H9 (cell line): ENCODE data around the gene HSPA12A. TPM values are rescaled to one million over a fixed set of nuclear protein-coding genes. Genes with fewer than 3 reads are reported as not detected.

Experiments
- DNase-seq: peaks from one replicate; pipeline ENCODE4 v3.0.0-alpha.2; 2017
- H2AFZ ChIP-seq: one replicate; pipeline ENCODE4 v1.6.1; 2013; ENCODE audit warnings: mild to moderate bottlenecking, low read length, control low read depth, moderate library complexity
- H2AK5ac ChIP-seq: 2 replicates; pipeline ENCODE4 v1.6.1; 2013; ENCODE audit warnings: low read length, control low read depth, mixed read lengths; ENCODE audit not compliant: insufficient read length
- H2BK120ac ChIP-seq: one replicate; pipeline ENCODE4 v1.6.1; 2013; ENCODE audit warnings: low read depth, mild to moderate bottlenecking, low read length, control low read depth, inconsistent platforms; ENCODE audit not compliant: poor library complexity, severe bottlenecking
- H2BK12ac ChIP-seq: 2 replicates; pipeline ENCODE4 v1.6.1; 2013; ENCODE audit warnings: low read length, control low read depth, mixed read lengths, low read depth; ENCODE audit not compliant: insufficient read length
- H2BK15ac ChIP-seq: 2 replicates; pipeline ENCODE4 v1.6.1; 2013; ENCODE audit warnings: low read depth, low read length, control low read depth
- H2BK20ac ChIP-seq: one replicate; pipeline ENCODE4 v1.6.1; 2013; ENCODE audit warnings: low read depth, mild to moderate bottlenecking, low read length, control low read depth, inconsistent platforms; ENCODE audit not compliant: poor library complexity, severe bottlenecking
- H2BK5ac ChIP-seq: 2 replicates; pipeline ENCODE4 v1.6.1; 2013; ENCODE audit warnings: low read length, control low read depth, mixed read lengths; ENCODE audit not compliant: insufficient read length
- H3K14ac ChIP-seq: 2 replicates; pipeline ENCODE4 v1.6.1; 2013; ENCODE audit warnings: low read length, control low read depth; ENCODE audit not compliant: insufficient read depth
- H3K18ac ChIP-seq: 2 replicates; pipeline ENCODE4 v1.6.1; 2013; ENCODE audit warnings: low read depth, mild to moderate bottlenecking, mixed read lengths, low read length, control low read depth; ENCODE audit not compliant: insufficient read length
- H3K23ac ChIP-seq: 2 replicates; pipeline ENCODE4 v1.6.1; 2013; ENCODE audit warnings: low read length, control low read depth, mixed read lengths, low read depth; ENCODE audit not compliant: insufficient read length
- H3K23me2 ChIP-seq: 2 replicates; pipeline ENCODE4 v1.6.1; 2013; ENCODE audit warnings: low read depth, mild to moderate bottlenecking, mixed read lengths, low read length, control low read depth; ENCODE audit not compliant: insufficient read length, poor library complexity, severe bottlenecking
- H3K27ac ChIP-seq: 2 replicates; pipeline ENCODE4 v1.5.1; 2013; ENCODE audit warnings: low read length, control low read depth, mixed read lengths, low read depth; ENCODE audit not compliant: insufficient read length
- H3K27me3 ChIP-seq: 2 replicates; pipeline ENCODE4 v1.6.1; 2013; ENCODE audit warnings: low read length, control low read depth, inconsistent platforms; ENCODE audit not compliant: insufficient read depth
- H3K4ac ChIP-seq: 2 replicates; pipeline ENCODE4 v1.6.1; 2013; ENCODE audit warnings: low read depth, mild to moderate bottlenecking, control low read depth, inconsistent platforms, low read length, moderate library complexity
- H3K4me1 ChIP-seq: 2 replicates; pipeline ENCODE4 v1.6.1; 2013; ENCODE audit warnings: low read length, control low read depth, inconsistent platforms; ENCODE audit not compliant: insufficient read depth
- H3K4me2 ChIP-seq: 2 replicates; pipeline ENCODE4 v1.6.1; 2013; ENCODE audit warnings: low read length, control low read depth, mixed read lengths; ENCODE audit not compliant: insufficient read length, insufficient read depth
- H3K56ac ChIP-seq: 2 replicates; pipeline ENCODE4 v1.6.1; 2013; ENCODE audit warnings: low read depth, mild to moderate bottlenecking, mixed read lengths, low read length, control low read depth; ENCODE audit not compliant: insufficient read length
- H3K79me1 ChIP-seq: 2 replicates; pipeline ENCODE4 v1.6.1; 2013; ENCODE audit warnings: low read depth, mild to moderate bottlenecking, moderate library complexity, low read length, control low read depth, inconsistent platforms; ENCODE audit not compliant: insufficient read depth, poor library complexity, severe bottlenecking
- H3K79me2 ChIP-seq: 2 replicates; pipeline ENCODE4 v1.6.1; 2013; ENCODE audit warnings: low read length, control low read depth, inconsistent platforms; ENCODE audit not compliant: insufficient read depth
- H3K9ac ChIP-seq: 2 replicates; pipeline ENCODE4 v1.6.1; 2013; ENCODE audit warnings: low read length, control low read depth, mixed read lengths; ENCODE audit not compliant: insufficient read length; ENCODE audit errors: extremely low read depth
- H3K9me3 ChIP-seq: one replicate; pipeline ENCODE4 v1.6.1; 2013; ENCODE audit warnings: low read depth, low read length, inconsistent platforms; ENCODE audit not compliant: control insufficient read depth
- H3T11ph ChIP-seq: one replicate; pipeline ENCODE4 v1.6.1; 2013; ENCODE audit warnings: mild to moderate bottlenecking, low read length, control low read depth, inconsistent platforms
- H4K20me1 ChIP-seq: one replicate; pipeline ENCODE4 v1.6.1; 2013; ENCODE audit not compliant: control insufficient read depth, insufficient read length, insufficient read depth
- H4K5ac ChIP-seq: 2 replicates; pipeline ENCODE4 v1.6.1; 2013; ENCODE audit warnings: low read depth, mild to moderate bottlenecking, mixed read lengths, low read length, control low read depth; ENCODE audit not compliant: insufficient read length
- H4K8ac ChIP-seq: replicated peaks from 2 replicates; pipeline ENCODE4 v1.6.1; 2013; ENCODE audit warnings: low read length, control low read depth, mixed read lengths, low read depth; ENCODE audit not compliant: insufficient read length
- H4K91ac ChIP-seq: 2 replicates; pipeline ENCODE4 v1.6.1; 2013; ENCODE audit warnings: low read depth, mild to moderate bottlenecking, moderate library complexity, mixed read lengths, low read length, control low read depth; ENCODE audit not compliant: insufficient read length
- H3K27ac Mint-ChIP-seq, 3 experiments: 2 replicates in 2 of 3; 3 replicates in 1 of 3; pipeline ENCODE4 v1.8.0; 2020 to 2021; ENCODE audit warnings: mixed read lengths in 3 of 3, mild to moderate bottlenecking in 1 of 3, moderate library complexity in 1 of 3
- H3K27me3 Mint-ChIP-seq: 2 replicates; pipeline ENCODE4 v1.8.0; 2021; ENCODE audit warnings: low read depth, mild to moderate bottlenecking, moderate library complexity, mixed read lengths
- H3K36me3 Mint-ChIP-seq, 3 experiments: 2 replicates in 2 of 3; 3 replicates in 1 of 3; pipeline ENCODE4 v1.8.0; 2020 to 2021; ENCODE audit warnings: low read depth in 3 of 3, mixed read lengths in 3 of 3; ENCODE audit not compliant: insufficient read depth in 1 of 3
- H3K4me1 Mint-ChIP-seq, 2 experiments: 2 replicates each; pipeline ENCODE4 v1.8.0; 2020; ENCODE audit warnings: mixed read lengths in 2 of 2
- H3K4me3 Mint-ChIP-seq, 2 experiments: 2 replicates in 1 of 2; 3 replicates in 1 of 2; pipeline ENCODE4 v1.8.0; 2020 to 2021; ENCODE audit warnings: mild to moderate bottlenecking in 2 of 2, mixed read lengths in 2 of 2, moderate library complexity in 1 of 2
- H3K9me3 Mint-ChIP-seq, 2 experiments: 2 replicates in 1 of 2; 3 replicates in 1 of 2; pipeline ENCODE4 v1.8.0; 2020; ENCODE audit warnings: mild to moderate bottlenecking in 2 of 2, mixed read lengths in 2 of 2, moderate library complexity in 1 of 2
- CTCF ChIP-seq: fragments of 200-600 bp; sonication (generic); conservative IDR thresholded peaks from 3 replicates; pipeline ENCODE4 v1.8.0; 2021; ENCODE audit warnings: antibody characterized with exemption, mild to moderate bottlenecking
- WGBS: extraction: QIAGEN DNeasy Blood & Tissue Kit; methylation state at CpG from one replicate; pipeline ENCODE4 v1.1.7; 2013; ENCODE audit warnings: missing lambda C conversion rate, low lambda C conversion rate, mixed read lengths; ENCODE audit not compliant: insufficient read length; ENCODE audit errors: extremely low coverage; 5-methylcytosine and 5-hydroxymethylcytosine counted together
- total RNA-seq: library from RNA; stranded (reverse); gene quantifications from 2 replicates; pipeline ENCODE4 v1.2.1, GENCODE V29; 2021

Gene HSPA12A
- total RNA-seq, 1 experiment from 2014 or later, result 3.2 TPM

GRCh38 chr10:116722736-116723427 is 19.5 kb downstream of the HSPA12A start:
- Histone ChIP-seq H4K5ac (no peak overlapping the region), H3K9me3 (no peaks in the 10 kb centered on the region), H3K4me2 (no peak overlapping the region), H3K79me1 (no peaks in the 10 kb centered on the region), H3K23me2 (no peaks in the 10 kb centered on the region), H2BK20ac (no peak overlapping the region), H3K9ac (no peak overlapping the region), H2AK5ac (no peak overlapping the region), H3K18ac (no peak overlapping the region), H2BK12ac (no peak overlapping the region), H4K20me1 (no peaks in the 10 kb centered on the region), H2AFZ (no peak overlapping the region), H3K27me3 (no peaks in the 10 kb centered on the region), H2BK5ac (no peak overlapping the region), H3K79me2 (no peaks in the 10 kb centered on the region), H2BK15ac (no peak overlapping the region), H4K91ac (no peak overlapping the region), H3K4ac (no peak overlapping the region), H3K4me1 (no peaks in the 10 kb centered on the region), H3T11ph (no peak overlapping the region), H4K8ac (no peak overlapping the region), H3K27ac (no peak overlapping the region), H2BK120ac (no peak overlapping the region), H3K14ac (no peak overlapping the region; the same call in 1 of the 2 replicates), H3K23ac (no peak overlapping the region), H3K56ac (no peak overlapping the region)
- no peak for DNase-seq
- WGBS, result no CpG with 5 or more reads among the region's 6 CpGs
- Mint-ChIP-seq H3K9me3 (no peaks in the 10 kb centered on the region), H3K27me3 (peaks cover 4% of the 10 kb centered on the region; the same call in 1 of the 2 replicates), H3K4me1 (peaks cover 18 to 21% of the 10 kb centered on the region in 2 experiments), H3K4me3 (no peak overlapping the region), H3K36me3 (no peaks in the 10 kb centered on the region), H3K27ac (no peak overlapping the region)
- TF ChIP-seq CTCF, result no peak
